GM23338 (cell line): ENCODE data around the gene C1orf210. TPM values are rescaled to one million over a fixed set of nuclear protein-coding genes. Genes with fewer than 3 reads are reported as not detected.

Experiments
- ATAC-seq: fragments of 200-7000 bp; cut with Tn5 transposase; 3 replicates; pipeline ENCODE4 v1.9.1; 2020
- DNase-seq: peaks from one replicate; pipeline ENCODE4 v3.0.0-alpha.2; 2015; ENCODE audit warnings: low spot score
- H2AFZ ChIP-seq: fragments of 200-600 bp; sonication (generic); 2 replicates; pipeline ENCODE4 v1.8.0; 2016; ENCODE audit warnings: antibody characterized with exemption, mild to moderate bottlenecking, moderate library complexity
- H3F3A ChIP-seq: fragments of 200-600 bp; sonication (generic); replicated peaks from 2 replicates; pipeline ENCODE4 v1.8.0; 2017; ENCODE audit warnings: antibody characterized with exemption, mixed run types, low read depth
- H3K27ac ChIP-seq: fragments of 200-600 bp; sonication (generic); 2 replicates; pipeline ENCODE4 v1.6.1; 2016; ENCODE audit warnings: low read depth
- H3K27me3 ChIP-seq: fragments of 200-600 bp; sonication (generic); 2 replicates; pipeline ENCODE4 v1.8.0; 2016; ENCODE audit warnings: mild to moderate bottlenecking, mixed run types, moderate library complexity; ENCODE audit not compliant: insufficient read depth
- H3K36me3 ChIP-seq: fragments of 200-600 bp; sonication (generic); 2 replicates; pipeline ENCODE4 v1.8.0; 2016; ENCODE audit warnings: mild to moderate bottlenecking; ENCODE audit not compliant: insufficient read depth
- H3K4me1 ChIP-seq: fragments of 200-600 bp; sonication (generic); 2 replicates; pipeline ENCODE4 v1.8.0; 2016; ENCODE audit warnings: mild to moderate bottlenecking, moderate library complexity; ENCODE audit not compliant: insufficient read depth
- H3K4me2 ChIP-seq: fragments of 200-600 bp; sonication (generic); 2 replicates; pipeline ENCODE4 v1.7.1; 2017; ENCODE audit warnings: mixed run types
- H3K4me3 ChIP-seq: fragments of 200-600 bp; sonication (generic); 2 replicates; pipeline ENCODE4 v1.6.1; 2016; ENCODE audit warnings: mixed run types
- H3K79me2 ChIP-seq: fragments of 200-600 bp; sonication (generic); replicated peaks from 2 replicates; pipeline ENCODE4 v1.8.0; 2017; ENCODE audit warnings: mild to moderate bottlenecking; ENCODE audit not compliant: insufficient read depth
- H3K9me2 ChIP-seq: fragments of 200-600 bp; sonication (generic); 2 replicates; pipeline ENCODE4 v1.8.0; 2017; ENCODE audit not compliant: insufficient read depth
- H4K20me1 ChIP-seq: fragments of 200-600 bp; sonication (generic); replicated peaks from 2 replicates; pipeline ENCODE4 v1.8.0; 2017; ENCODE audit warnings: mild to moderate bottlenecking; ENCODE audit not compliant: insufficient read depth
- H3K27ac Mint-ChIP-seq: 2 replicates; pipeline ENCODE4 v1.8.0; 2020; ENCODE audit warnings: inconsistent platforms, mild to moderate bottlenecking, moderate library complexity, mixed read lengths
- H3K27me3 Mint-ChIP-seq: 3 replicates; pipeline ENCODE4 v1.8.0; 2022; ENCODE audit warnings: low read depth, mild to moderate bottlenecking, moderate library complexity, mixed read lengths, inconsistent platforms; ENCODE audit not compliant: insufficient read depth, poor library complexity
- H3K36me3 Mint-ChIP-seq: 3 replicates; pipeline ENCODE4 v1.8.0; 2021; ENCODE audit warnings: low read depth, mild to moderate bottlenecking, inconsistent platforms, moderate library complexity, mixed read lengths
- H3K4me1 Mint-ChIP-seq: 3 replicates; pipeline ENCODE4 v1.8.0; 2020; ENCODE audit warnings: mild to moderate bottlenecking, inconsistent platforms, mixed read lengths
- H3K4me3 Mint-ChIP-seq: 3 replicates; pipeline ENCODE4 v1.8.0; 2021; ENCODE audit warnings: moderate library complexity, mild to moderate bottlenecking, inconsistent platforms, mixed read lengths
- H3K9me3 Mint-ChIP-seq: 3 replicates; pipeline ENCODE4 v1.8.0; 2020; ENCODE audit warnings: moderate library complexity, mild to moderate bottlenecking, inconsistent platforms, mixed read lengths
- CREB1 ChIP-seq: fragments of 250-450 bp; sonication (Bioruptor Pico); IDR thresholded peaks from 2 replicates; pipeline ENCODE4 v1.5.0; 2020; ENCODE audit warnings: low read depth, mild to moderate bottlenecking, moderate library complexity
- EZH2 ChIP-seq: fragments of 200-600 bp; sonication (generic); IDR thresholded peaks from one replicate; pipeline ENCODE4 v1.8.0; 2017; ENCODE audit warnings: antibody characterized with exemption, mild to moderate bottlenecking, low read depth; ENCODE audit not compliant: unreplicated experiment
- EZH2phosphoT487 ChIP-seq: fragments of 200-600 bp; sonication (generic); IDR thresholded peaks from one replicate; pipeline ENCODE4 v1.8.1; 2018; ENCODE audit warnings: antibody characterized with exemption; ENCODE audit not compliant: unreplicated experiment
- JUNB ChIP-seq: IDR thresholded peaks from one replicate; pipeline ENCODE4 v1.6.1; 2016; ENCODE audit warnings: antibody characterized with exemption; ENCODE audit not compliant: unreplicated experiment
- NANOG ChIP-seq: IDR thresholded peaks from 2 replicates; pipeline ENCODE4 v1.6.1; 2016; ENCODE audit warnings: antibody characterized with exemption, borderline replicate concordance
- ZNF114 ChIP-seq: fragments of 250-450 bp; sonication (Bioruptor Pico); IDR thresholded peaks from 2 replicates; pipeline ENCODE4 v1.5.0; 2020; ENCODE audit warnings: mild to moderate bottlenecking, moderate library complexity
- ZNF331 ChIP-seq: fragments of 250-450 bp; sonication (Bioruptor Pico); IDR thresholded peaks from 2 replicates; pipeline ENCODE4 v1.5.0; 2020; ENCODE audit warnings: low read depth, mild to moderate bottlenecking, moderate library complexity
- polyA plus RNA-seq: library from polyadenylated mRNA; unstranded; fragments of >200 nt; fragmentation: Nextera tagmentation; extraction: Ambion mirVana; gene quantifications from 2 replicates; pipeline ENCODE4 v1.2.1, GENCODE V29; 2016
- total RNA-seq: library from RNA; depleted of rRNA; stranded (reverse); fragments of >200 nt; shearing (Covaris generic); gene quantifications from 2 replicates; pipeline ENCODE4 v1.2.3, GENCODE V29; 2014
- TF ChIP-seq, protein P1 (sequence below): fragments of 250-450 bp; sonication (Bioruptor Pico); IDR thresholded peaks from 2 replicates; pipeline ENCODE4 v1.5.0; 2020; ENCODE audit warnings: mild to moderate bottlenecking, moderate library complexity
- TF ChIP-seq, protein P2 (sequence below): IDR thresholded peaks from 2 replicates; pipeline ENCODE4 v1.6.1; 2016; ENCODE audit warnings: antibody characterized with exemption
- TF ChIP-seq, protein P3 (sequence below), 2 experiments: fragments of 200-600 bp in 1 of 2; sonication (generic) in 1 of 2; conservative IDR thresholded peaks; 2 replicates each; pipeline versions ENCODE4 v1.5.1 to v1.6.1; 2016 to 2017; ENCODE audit warnings: antibody characterized with exemption in 2 of 2, low read depth in 2 of 2, mild to moderate bottlenecking in 2 of 2, moderate library complexity in 1 of 2
- TF ChIP-seq, protein P4 (sequence below): IDR thresholded peaks from one replicate; pipeline ENCODE4 v1.6.1; 2018; ENCODE audit warnings: antibody characterized with exemption; ENCODE audit not compliant: unreplicated experiment

C1orf210 gene
- total and polyA plus RNA-seq, 2 experiments from 2014 or later: 10.3 to 17.1 TPM

DNA sequence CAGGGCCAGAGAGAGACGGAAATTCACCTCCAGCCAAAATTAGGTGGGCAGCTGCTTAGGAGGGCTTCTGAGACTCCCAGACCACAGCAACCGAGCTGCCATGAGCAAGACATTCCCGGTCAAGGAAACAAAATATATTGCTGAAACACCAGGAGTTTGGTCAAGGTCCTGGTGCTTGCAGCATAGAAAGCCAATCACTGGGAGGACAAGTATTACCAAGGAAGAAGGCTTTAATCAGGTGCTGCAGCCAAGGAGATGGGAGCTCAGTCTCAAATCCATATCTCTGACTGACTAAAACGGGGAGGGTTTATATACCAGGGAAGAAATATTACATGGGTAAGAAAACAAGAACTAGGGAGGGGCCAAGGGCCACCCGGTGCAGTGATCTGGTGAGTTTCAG, 34.4 kb downstream of the C1orf210 start (continued):
- TF ChIP-seq, protein P1, sequence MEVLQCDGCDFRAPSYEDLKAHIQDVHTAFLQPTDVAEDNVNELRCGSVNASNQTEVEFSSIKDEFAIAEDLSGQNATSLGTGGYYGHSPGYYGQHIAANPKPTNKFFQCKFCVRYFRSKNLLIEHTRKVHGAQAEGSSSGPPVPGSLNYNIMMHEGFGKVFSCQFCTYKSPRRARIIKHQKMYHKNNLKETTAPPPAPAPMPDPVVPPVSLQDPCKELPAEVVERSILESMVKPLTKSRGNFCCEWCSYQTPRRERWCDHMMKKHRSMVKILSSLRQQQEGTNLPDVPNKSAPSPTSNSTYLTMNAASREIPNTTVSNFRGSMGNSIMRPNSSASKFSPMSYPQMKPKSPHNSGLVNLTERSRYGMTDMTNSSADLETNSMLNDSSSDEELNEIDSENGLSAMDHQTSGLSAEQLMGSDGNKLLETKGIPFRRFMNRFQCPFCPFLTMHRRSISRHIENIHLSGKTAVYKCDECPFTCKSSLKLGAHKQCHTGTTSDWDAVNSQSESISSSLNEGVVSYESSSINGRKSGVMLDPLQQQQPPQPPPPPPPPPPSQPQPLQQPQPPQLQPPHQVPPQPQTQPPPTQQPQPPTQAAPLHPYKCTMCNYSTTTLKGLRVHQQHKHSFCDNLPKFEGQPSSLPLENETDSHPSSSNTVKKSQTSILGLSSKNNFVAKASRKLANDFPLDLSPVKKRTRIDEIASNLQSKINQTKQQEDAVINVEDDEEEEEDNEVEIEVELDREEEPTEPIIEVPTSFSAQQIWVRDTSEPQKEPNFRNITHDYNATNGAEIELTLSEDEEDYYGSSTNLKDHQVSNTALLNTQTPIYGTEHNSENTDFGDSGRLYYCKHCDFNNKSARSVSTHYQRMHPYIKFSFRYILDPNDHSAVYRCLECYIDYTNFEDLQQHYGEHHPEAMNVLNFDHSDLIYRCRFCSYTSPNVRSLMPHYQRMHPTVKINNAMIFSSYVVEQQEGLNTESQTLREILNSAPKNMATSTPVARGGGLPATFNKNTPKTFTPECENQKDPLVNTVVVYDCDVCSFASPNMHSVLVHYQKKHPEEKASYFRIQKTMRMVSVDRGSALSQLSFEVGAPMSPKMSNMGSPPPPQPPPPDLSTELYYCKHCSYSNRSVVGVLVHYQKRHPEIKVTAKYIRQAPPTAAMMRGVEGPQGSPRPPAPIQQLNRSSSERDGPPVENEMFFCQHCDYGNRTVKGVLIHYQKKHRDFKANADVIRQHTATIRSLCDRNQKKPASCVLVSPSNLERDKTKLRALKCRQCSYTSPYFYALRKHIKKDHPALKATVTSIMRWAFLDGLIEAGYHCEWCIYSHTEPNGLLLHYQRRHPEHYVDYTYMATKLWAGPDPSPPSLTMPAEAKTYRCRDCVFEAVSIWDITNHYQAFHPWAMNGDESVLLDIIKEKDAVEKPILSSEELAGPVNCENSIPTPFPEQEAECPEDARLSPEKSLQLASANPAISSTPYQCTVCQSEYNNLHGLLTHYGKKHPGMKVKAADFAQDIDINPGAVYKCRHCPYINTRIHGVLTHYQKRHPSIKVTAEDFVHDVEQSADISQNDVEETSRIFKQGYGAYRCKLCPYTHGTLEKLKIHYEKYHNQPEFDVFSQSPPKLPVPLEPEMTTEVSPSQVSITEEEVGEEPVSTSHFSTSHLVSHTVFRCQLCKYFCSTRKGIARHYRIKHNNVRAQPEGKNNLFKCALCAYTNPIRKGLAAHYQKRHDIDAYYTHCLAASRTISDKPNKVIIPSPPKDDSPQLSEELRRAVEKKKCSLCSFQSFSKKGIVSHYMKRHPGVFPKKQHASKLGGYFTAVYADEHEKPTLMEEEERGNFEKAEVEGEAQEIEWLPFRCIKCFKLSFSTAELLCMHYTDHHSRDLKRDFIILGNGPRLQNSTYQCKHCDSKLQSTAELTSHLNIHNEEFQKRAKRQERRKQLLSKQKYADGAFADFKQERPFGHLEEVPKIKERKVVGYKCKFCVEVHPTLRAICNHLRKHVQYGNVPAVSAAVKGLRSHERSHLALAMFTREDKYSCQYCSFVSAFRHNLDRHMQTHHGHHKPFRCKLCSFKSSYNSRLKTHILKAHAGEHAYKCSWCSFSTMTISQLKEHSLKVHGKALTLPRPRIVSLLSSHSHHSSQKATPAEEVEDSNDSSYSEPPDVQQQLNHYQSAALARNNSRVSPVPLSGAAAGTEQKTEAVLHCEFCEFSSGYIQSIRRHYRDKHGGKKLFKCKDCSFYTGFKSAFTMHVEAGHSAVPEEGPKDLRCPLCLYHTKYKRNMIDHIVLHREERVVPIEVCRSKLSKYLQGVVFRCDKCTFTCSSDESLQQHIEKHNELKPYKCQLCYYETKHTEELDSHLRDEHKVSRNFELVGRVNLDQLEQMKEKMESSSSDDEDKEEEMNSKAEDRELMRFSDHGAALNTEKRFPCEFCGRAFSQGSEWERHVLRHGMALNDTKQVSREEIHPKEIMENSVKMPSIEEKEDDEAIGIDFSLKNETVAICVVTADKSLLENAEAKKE (CRISPR knock-in tag): no peak
- TF ChIP-seq, protein P2, sequence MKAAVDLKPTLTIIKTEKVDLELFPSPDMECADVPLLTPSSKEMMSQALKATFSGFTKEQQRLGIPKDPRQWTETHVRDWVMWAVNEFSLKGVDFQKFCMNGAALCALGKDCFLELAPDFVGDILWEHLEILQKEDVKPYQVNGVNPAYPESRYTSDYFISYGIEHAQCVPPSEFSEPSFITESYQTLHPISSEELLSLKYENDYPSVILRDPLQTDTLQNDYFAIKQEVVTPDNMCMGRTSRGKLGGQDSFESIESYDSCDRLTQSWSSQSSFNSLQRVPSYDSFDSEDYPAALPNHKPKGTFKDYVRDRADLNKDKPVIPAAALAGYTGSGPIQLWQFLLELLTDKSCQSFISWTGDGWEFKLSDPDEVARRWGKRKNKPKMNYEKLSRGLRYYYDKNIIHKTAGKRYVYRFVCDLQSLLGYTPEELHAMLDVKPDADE: no peak

DNA sequence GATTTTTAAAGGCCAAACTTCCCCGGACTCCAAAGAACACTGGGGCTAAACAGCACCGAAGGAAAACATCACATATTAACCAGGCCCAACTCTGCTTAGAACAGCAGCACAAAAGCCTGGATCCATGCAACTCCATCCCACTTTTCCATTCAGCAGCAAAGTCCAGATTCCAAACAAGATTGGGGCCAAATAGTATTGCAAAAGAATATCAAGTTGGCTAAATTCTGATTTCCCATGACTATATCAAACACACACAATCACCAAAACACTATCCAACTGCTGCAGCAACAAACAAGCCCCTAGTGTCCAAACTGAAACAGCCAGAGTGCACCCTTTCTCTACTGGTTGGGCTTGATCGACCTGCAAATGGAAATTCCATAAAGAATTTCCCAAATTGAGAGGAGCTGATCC, 35.0 kb downstream of the C1orf210 start:
- Histone ChIP-seq H3F3A (no peaks in the 10 kb centered on the region), H3K36me3 (no peaks in the 10 kb centered on the region; the same call in 1 of the 2 replicates), H3K27me3 (no peaks in the 10 kb centered on the region), H3K4me3 (no peak overlapping the region), H3K79me2 (no peaks in the 10 kb centered on the region), H4K20me1 (no peaks in the 10 kb centered on the region), H3K4me1 (no peaks in the 10 kb centered on the region), H3K9me2 (0 out of 2 replicates have a peak, but pooled peaks cover 2% of the 10 kb centered on the region), H3K27ac (no peak overlapping the region), H2AFZ (no peak overlapping the region), H3K4me2 (no peak overlapping the region)
- ATAC-seq: no peak
- no peak for DNase-seq
- Mint-ChIP-seq H3K27me3 (peaks cover 6% of the 10 kb centered on the region), H3K27ac (no peak overlapping the region), H3K36me3 (peaks cover 26% of the 10 kb centered on the region), H3K4me3 (no peak overlapping the region), H3K4me1 (no peaks in the 10 kb centered on the region), H3K9me3 (peaks cover 73% of the 10 kb centered on the region)
- TF ChIP-seq EZH2 (no peak), CREB1 (CRISPR knock-in tag) (no peak), JUNB (no peak), NANOG (no peak), ZNF114 (CRISPR knock-in tag) (no peak), ZNF331 (no peak), EZH2phosphoT487 (no peak)
- TF ChIP-seq, protein P2: no peak
- TF ChIP-seq, protein P3, sequence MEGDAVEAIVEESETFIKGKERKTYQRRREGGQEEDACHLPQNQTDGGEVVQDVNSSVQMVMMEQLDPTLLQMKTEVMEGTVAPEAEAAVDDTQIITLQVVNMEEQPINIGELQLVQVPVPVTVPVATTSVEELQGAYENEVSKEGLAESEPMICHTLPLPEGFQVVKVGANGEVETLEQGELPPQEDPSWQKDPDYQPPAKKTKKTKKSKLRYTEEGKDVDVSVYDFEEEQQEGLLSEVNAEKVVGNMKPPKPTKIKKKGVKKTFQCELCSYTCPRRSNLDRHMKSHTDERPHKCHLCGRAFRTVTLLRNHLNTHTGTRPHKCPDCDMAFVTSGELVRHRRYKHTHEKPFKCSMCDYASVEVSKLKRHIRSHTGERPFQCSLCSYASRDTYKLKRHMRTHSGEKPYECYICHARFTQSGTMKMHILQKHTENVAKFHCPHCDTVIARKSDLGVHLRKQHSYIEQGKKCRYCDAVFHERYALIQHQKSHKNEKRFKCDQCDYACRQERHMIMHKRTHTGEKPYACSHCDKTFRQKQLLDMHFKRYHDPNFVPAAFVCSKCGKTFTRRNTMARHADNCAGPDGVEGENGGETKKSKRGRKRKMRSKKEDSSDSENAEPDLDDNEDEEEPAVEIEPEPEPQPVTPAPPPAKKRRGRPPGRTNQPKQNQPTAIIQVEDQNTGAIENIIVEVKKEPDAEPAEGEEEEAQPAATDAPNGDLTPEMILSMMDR (conservative IDR thresholded peaks at IDR 0.05; ENCODE audit: low read depth in 2 of 2): no peak
- TF ChIP-seq, protein P4, sequence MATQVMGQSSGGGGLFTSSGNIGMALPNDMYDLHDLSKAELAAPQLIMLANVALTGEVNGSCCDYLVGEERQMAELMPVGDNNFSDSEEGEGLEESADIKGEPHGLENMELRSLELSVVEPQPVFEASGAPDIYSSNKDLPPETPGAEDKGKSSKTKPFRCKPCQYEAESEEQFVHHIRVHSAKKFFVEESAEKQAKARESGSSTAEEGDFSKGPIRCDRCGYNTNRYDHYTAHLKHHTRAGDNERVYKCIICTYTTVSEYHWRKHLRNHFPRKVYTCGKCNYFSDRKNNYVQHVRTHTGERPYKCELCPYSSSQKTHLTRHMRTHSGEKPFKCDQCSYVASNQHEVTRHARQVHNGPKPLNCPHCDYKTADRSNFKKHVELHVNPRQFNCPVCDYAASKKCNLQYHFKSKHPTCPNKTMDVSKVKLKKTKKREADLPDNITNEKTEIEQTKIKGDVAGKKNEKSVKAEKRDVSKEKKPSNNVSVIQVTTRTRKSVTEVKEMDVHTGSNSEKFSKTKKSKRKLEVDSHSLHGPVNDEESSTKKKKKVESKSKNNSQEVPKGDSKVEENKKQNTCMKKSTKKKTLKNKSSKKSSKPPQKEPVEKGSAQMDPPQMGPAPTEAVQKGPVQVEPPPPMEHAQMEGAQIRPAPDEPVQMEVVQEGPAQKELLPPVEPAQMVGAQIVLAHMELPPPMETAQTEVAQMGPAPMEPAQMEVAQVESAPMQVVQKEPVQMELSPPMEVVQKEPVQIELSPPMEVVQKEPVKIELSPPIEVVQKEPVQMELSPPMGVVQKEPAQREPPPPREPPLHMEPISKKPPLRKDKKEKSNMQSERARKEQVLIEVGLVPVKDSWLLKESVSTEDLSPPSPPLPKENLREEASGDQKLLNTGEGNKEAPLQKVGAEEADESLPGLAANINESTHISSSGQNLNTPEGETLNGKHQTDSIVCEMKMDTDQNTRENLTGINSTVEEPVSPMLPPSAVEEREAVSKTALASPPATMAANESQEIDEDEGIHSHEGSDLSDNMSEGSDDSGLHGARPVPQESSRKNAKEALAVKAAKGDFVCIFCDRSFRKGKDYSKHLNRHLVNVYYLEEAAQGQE: no peak
